GM21515 (cell line): Measurements from ENCODE around the gene RAB4A.

Experiments used
- ATAC-seq: cut with Tn5 transposase; IDR thresholded peaks from one replicate; pipeline ENCODE4 v1.9.1; 2021; ENCODE audit not compliant: unreplicated experiment

The RAB4A gene

DNA sequence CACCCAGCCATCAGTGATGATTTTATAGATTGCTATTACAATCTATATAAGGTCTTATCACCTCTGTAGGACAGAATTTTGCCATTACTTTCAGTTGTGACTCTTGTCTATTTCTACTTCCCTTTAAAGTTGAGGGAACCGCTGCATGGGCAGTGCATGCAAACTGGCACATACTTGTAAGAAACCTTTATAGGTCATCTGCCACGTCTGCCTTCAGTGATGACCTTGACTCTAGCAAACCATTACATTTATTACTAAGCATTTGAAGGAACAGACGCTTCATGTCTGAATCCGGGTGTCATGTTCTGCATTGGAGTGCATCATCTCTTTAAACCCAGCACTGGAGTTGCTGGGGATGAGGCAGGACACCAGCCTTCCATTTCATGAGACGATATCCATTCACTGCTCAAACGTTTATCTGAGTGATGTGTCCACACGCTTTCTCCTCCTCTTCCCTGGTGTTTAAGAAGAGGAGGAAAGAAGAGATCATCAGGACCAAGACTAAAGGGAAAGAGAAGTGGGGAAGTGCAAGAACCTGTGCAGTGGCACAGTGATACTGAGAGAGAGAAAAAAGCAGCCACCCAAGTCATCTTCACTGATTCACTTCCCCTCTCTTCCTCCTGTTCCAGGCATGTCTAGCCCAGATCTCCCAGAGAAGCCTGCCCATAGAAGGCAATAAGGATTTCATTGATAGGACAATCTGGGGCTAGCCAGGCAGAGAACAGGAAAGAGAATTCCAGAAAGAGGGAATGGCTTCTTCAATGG lies 57.9 kb downstream of the RAB4A start:
- no peak for ATAC-seq

GRCh38 chr1:229334269-229334668 lies 63.4 kb downstream of the RAB4A start:
- no peak for ATAC-seq

DNA sequence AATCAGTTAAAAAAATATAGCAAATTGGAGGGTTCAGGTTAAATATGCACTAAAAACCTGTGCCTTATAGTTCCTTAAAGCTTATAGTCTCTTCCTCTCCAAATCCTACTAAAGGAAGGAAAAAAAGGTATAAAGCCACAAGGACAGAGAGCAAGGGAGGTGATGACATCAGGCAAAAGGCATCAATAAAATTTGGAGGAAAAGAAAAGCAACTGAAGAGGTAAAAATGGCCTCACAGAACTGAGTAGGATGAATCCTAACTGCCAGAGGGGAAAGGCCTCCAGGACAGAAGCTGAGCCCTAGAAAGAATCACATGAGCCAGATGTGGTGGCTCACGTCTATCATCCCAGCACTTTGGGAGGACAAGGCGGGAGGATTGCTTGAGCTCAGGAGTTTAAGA lies 63.8 kb downstream of the RAB4A start:
- no peak for ATAC-seq

GRCh38 chr1:229336345-229336744 lies 65.4 kb downstream of the RAB4A start:
- ATAC-seq, result no peak

DNA sequence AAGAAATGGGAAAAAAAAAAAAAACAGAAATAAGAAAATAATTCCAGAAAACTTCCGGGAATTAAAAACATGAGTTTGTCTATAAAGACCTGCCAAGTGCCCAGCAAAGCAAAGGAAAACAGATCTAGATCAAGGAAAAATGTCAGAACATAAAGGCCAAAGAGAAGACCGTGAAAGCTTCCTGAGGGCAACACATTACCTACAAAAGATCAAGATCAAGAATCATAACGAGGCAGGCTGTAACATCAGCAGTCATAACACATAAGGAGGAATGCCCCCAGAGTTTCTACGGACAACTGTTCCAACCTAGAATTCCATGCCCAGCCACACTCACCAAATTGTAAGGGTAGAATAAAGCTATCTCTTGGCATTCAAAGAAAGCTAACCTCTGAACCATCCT lies 68.2 kb downstream of the RAB4A start:
- no peak for ATAC-seq

GRCh38 chr1:229339520-229339919 lies 68.6 kb downstream of the RAB4A start:
- no peak for ATAC-seq

DNA sequence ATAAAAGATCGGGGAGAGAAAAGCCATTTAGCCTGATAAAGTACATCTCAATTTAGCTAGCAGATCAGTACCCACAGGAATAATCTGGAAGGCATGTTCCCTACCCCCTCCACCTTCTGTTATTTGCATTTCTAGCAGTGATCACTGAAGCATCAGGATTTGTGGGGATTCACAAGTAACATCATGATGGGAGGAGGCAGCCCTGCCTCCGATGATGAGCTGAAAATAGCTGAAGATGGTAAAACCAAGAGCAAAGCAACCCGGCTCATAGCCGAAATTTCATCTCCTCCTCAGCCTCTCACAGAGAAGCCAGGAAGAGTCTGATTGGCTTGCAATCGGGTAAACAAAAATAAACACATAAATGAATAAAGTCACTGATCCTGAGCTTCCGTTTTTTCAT lies 69.6 kb downstream of the RAB4A start:
- ATAC-seq, result no peak

GRCh38 chr1:229341774-229342655 lies 71.1 kb downstream of the RAB4A start:
- ATAC-seq, result peak; percentile 77

DNA sequence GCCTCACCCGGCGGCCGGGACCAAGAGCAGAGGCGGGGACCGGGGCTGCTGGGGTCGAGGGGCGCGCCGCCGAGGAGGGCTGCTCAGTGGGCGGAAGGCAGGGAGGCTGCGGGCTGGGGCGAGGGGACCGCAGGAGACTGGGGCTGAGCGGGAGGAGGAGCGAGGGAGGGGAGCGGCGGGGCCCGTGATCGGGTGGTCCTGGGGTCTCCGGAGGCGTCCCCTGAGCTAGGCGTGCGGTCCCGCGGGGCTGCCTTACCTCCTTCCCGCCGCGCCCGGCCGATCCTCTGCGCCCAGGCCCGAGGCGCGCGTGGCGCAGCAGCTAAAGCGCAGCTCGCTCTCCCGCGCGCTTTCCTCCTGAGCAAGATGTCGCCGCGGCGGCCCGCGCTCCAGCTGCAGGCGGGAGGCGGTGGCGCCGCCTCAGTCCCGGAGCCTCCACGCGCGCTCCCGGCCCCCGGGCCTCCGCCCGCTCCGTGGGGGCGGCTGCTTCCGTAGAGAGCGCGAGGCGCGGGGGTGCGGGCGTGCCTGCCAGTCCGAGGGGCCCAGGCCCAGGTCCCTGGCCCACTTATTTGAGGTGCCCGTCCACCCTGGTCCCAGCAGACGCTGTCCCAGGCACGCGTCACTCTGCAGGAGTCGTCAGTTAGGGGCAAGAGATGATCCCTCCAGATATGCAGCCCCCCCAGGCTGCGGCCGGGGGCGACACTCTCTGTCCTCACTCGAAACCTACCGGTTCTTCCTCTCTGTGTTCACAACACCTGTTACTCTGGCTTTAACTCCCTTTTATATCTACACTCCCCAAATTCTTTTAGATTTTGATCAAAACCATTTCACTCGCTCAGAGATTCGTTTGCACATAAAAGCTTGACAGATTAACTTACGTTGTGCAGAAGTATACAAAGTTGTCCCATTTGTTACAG lies 72.0 kb downstream of the RAB4A start, which contains the start of gene CCSAP:
Gene CCSAP, minus strand, starts transcription at position 392 of the 914 bp plus-strand sequence. CDS start 582 bp downstream, outside the sequence.
- ATAC-seq, result peak; percentile 32

GRCh38 chr1:229344139-229344538 lies 73.2 kb downstream of the RAB4A start:
- no peak for ATAC-seq

- ATAC-seq, result no peak
Observed at GRCh38 chr1:229344937-229345684, 74.2 kb downstream of the RAB4A start.

GRCh38 chr1:229347528-229347927 lies 76.6 kb downstream of the RAB4A start:
- no peak for ATAC-seq

GRCh38 chr1:229349463-229350385 lies 78.8 kb downstream of the RAB4A start:
- no peak for ATAC-seq

DNA sequence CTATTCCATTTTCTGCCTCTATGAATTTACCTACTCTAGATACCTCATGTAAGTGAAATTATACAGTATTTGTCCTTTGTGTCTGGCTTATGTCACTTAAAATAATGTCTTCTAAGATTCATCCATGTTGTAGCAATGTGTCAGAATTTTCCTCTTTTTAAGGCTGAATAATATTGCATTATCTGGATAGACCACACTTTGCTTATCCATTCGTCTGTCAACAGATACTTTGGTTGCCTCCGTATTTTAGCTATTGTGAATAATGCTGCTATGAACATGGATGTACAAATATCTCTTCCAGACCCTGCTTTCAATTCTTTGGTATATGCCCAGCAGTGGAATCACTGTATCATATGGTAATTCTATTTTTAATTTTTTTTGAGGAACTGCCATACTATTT lies 82.1 kb downstream of the RAB4A start:
- ATAC-seq, result no peak

GRCh38 chr1:229354226-229354625 lies 83.3 kb downstream of the RAB4A start:
- no peak for ATAC-seq
